ENCODE data around the gene C2CD3.
"Not testable (repeated sequence)": the region's sequence is repeated elsewhere in the genome, so short reads cannot be mapped to it uniquely, and the experiment has no call there.

C2CD3 gene

GRCh38 chr11:74004759-74005615 is 165.8 kb downstream of the C2CD3 start:
- DNase-seq (ENCODE audit: low read depth, low spot score), result no peak

DNA sequence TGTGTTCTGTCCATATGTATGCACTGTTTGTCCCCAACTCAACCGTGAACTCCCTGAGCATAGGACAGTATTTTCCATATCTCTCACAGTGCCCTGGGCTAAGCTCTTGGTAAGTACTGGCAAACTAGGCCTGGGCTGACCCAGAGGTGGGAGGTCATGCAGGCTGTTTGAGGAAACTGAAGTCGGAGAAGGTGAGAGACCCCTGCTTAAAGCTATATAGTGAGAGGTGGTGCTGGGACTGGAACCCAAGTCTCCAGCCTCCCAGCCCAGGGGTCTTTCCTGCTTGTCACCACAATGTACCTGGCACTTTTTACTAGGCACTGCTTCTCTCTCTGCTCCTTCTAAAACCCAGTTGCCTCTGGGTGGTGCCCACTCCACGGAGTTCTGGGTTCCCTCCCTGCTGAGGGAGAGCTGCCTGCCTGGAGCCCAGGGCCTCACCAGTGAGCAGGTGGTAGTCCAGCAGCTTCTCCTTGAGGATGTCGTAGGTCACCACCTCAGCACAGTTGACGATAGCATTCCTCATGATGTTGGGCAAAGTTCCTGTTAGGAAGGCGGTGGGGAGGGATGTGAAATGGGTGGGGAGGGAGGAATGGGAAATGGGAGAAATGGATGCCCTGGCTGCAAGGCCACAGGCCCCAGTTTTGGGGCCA is 166.6 kb downstream of the C2CD3 start:
- no peak for DNase-seq (ENCODE audit: low read depth, low spot score)

DNA sequence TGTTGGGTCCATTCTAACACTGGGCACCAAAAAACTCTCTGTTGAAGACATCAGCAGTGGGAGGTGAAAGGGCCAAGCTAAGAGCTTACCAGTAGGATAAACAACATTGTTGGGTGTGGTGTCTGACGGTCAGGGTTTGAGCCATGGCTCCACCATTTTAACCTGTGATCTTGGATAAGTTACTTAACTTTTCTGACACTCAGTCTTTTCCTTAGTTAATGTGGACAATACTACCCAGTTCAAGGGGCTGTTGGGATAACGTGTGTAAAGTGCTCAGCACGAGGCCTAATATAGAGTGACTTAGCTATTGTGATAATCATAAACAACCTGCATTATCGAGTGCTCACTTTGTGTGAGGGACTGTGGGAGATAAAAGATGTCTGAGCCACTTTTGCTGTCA is 168.0 kb downstream of the C2CD3 start:
- DNase-seq (ENCODE audit: low read depth, low spot score), result no peak

DNA sequence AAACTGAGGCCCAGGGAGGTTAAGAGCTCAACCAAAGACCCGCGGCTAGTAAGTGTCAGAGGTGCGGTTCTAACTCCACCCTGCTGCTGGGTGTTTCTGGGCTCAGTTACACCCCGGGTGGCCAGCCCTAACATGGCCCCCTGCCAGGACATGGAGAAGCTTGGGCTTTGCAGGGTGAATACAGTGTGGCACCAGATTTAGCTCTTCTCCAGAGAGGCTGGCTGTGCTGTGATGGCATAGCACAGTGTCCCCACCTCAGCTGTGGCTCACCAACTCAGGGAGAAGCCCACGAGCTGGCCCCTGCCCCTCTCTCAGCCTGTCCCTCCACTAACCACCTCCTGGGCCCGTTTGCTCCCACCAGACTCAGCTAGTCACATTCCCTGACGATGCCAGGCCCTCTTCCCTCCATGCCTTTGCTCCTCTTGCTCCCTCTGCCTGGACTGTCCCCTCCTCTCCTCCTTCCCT is 168.9 kb downstream of the C2CD3 start:
- DNase-seq (ENCODE audit: low read depth, low spot score), result no peak

DNA sequence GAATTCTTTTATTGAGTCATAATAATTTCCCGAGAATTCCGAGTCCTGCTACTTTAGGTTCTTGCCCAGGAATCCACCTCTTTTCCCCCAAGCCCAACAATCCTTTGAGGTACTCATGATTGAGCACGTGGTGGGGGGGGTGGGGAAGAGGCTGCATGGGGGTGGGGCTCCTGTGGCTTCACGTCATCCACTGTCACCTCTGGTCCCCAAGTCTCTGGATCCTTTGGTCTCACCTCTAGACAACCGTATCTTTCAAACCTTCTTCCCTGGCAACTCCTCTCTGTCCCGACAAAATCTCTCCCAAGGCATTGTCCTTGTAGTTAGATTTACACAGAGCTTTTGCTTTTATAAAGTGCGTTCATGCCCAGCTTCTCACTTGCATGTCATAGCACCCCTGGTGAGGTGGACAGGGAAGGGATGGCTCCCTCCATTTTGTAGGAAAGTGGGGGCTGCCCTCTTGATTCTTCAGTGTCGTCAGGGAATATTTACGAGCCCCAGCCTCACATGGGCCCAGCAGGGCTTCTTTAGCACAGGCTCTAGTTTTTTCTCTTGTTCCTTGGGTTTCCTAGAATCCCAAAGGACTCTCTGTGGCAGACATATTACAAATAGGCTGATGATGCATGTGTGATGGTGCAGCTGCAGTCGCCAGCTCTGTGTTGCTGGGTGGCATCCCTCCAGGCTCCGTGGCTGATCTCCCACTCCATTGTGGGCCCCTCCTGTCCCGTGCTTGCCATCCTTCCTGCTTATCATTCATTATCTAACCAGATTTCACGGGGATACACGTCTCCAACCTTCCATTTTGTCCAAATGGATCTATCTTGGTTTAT is 170.3 kb downstream of the C2CD3 start:
- no peak for DNase-seq (ENCODE audit: low read depth, low spot score)

GRCh38 chr11:73999581-74000306 is 171.1 kb downstream of the C2CD3 start:
- DNase-seq (ENCODE audit: low read depth, low spot score), result no peak

- no peak for DNase-seq (ENCODE audit: low read depth, low spot score)
Observed at GRCh38 chr11:73998846-73999575, 171.8 kb downstream of the C2CD3 start.

GRCh38 chr11:73997120-73997770 is 173.6 kb downstream of the C2CD3 start:
- DNase-seq (ENCODE audit: low read depth, low spot score), result no peak

DNA sequence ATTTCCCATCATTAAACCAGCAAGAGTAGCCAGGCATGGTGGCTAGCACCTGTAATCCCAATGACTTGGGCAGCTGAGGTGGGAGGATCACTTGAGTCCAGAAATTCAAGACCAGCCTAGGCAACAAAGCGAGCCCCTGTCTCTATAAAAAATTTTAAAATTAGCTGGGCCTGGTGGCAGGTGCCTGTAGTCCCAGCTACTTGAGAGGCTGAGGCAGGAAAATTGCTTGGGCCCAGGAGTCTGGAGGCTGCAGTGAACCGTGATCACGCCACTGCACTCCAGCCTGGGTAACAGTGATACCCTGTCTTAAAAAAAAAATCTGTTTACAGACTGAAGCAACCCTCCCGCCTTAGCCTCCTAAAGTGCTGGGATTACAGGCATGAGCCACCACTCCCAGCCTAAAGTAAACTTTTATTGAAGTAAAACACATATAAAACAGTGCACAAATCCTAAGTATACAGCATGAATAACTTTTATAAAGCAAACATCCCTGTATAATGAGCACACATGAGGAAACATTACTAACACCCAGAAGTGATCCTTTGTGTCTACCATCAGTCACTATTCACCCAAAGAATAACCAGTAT is 174.5 kb downstream of the C2CD3 start:
- DNase-seq (ENCODE audit: low read depth, low spot score), result no peak

- DNase-seq (ENCODE audit: low read depth, low spot score), result no peak
Observed at GRCh38 chr11:73995731-73996130, 175.1 kb downstream of the C2CD3 start.

- no peak for DNase-seq (ENCODE audit: low read depth, low spot score)
Observed at GRCh38 chr11:73995247-73995646, 175.6 kb downstream of the C2CD3 start.

DNA sequence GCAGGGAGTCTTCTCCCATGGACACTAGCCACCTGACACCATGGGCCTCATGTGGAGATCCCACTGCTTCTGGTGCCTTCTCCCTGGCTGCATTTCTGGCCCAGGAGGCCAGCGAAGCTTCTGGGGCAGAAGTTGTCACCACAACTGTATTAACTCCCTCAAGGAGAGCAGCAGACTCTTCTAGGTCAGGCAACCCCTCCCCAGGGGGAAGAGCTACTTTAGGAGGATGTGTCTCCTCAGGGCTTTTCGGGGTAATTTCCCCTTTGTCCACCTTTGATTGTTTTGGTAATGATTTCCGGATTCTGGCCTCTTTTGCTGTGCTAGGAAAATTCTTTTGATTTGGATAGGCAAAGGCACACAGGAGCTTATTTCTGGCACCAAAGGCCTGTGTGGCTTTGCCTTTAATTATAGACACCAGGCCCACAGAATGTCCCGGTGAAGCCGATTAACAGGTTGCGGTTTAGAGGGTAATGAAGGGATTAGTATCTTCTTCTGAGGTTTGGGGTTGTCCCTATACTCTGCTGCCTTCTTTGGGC is 179.3 kb downstream of the C2CD3 start:
- DNase-seq (ENCODE audit: low read depth, low spot score), result no peak

DNA sequence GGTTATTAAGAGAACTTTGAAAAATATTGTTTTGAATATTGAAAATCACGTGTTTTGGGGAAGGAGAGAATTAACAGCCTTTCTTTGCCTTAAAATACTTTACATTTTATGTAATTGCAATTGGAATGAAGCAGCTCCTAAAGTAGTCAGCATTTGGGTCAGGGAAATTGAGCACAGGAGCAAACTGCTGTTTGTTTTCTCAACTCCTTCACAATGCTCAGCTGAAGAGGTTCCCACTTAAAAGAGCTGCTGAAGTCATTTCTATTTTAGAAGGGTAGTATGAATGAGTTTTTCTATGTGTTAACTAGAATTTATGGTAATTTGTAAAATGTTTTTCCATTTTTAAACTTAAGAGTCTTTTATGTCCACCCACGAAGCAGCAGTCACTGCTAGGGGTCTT is 180.1 kb downstream of the C2CD3 start:
- DNase-seq (ENCODE audit: low read depth, low spot score), result no peak

DNA sequence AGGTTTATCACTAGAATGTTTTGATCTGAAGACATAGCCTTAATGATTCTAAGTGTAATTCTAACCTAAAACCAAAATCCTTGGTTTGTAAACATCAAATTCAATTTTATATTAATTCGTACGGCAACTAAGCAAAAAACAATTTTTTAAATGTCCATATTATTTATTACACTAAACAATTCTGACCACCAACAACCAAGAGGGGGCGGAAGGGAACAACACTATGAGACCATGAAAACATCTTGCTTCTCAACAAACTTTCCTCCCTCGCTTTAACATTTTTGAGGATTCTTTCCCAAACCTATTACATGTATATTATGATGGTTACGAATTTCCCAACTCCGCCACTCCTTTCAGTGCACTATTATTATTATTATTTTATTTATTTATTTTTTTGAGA is 181.6 kb downstream of the C2CD3 start:
- DNase-seq (ENCODE audit: low read depth, low spot score), result no peak

DNA sequence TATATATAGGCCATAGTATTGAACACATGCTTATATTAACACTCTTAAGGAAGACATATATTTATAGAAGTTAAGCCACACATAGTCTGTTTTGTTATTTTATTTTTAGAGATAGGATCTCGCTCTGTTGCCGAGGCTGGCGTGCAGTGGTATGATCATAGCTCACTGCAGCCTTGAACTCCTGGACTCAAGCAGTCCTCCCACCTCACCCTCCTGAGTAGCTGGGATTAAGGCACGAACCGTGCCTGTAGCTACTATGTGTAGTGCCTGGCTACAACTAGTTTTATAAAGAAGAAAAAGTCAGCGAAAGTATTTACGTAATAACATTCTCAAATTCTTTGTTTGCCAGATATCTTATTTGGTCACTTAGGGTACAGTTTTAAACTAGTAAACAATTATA is 182.6 kb downstream of the C2CD3 start:
- DNase-seq (ENCODE audit: low read depth, low spot score), result no peak

DNA sequence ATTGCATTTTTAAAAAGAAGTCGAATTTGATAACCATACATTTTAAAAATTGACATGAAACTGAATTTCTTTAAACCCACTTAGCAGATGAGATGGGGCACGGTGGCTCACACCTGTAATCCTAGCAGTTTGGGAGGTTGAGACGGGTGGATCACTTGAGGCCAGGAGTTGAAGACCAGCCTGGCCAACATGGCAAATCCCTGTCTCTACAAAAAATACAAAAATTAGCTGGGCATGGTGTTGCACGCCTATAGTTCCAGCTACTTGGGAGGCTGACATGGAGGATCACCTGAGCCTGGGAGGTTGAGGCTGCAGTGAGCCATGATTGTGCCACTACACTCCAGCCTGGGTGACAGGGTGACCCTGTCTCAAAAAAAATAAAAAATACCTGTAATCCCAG is 185.1 kb downstream of the C2CD3 start:
- not testable (repeated sequence) for DNase-seq (ENCODE audit: low read depth, low spot score)

- DNase-seq (ENCODE audit: low read depth, low spot score), result no peak
Observed at GRCh38 chr11:73983741-73984538, 186.9 kb downstream of the C2CD3 start.

- DNase-seq (ENCODE audit: low read depth, low spot score), result peak; percentile 67
Observed at GRCh38 chr11:73982990-73983740, 187.6 kb downstream of the C2CD3 start.

Measured in smooth muscle cell of the brain vasculature (primary cell).